SU-DHL-6 (cell line): Measurements from ENCODE around the gene KIF21B.

Source experiments
- H2AFZ ChIP-seq: fragments of 200-600 bp; sonication (generic); 2 replicates; pipeline ENCODE4 v1.6.1; 2014; ENCODE audit warnings: low read depth, mild to moderate bottlenecking, moderate library complexity, mixed read lengths, antibody characterized with exemption, low read length; ENCODE audit not compliant: severe bottlenecking
- H3F3A ChIP-seq: fragments of 200-600 bp; shearing (Covaris generic); 2 replicates; pipeline ENCODE4 v1.6.0; 2016; ENCODE audit warnings: antibody characterized with exemption, mild to moderate bottlenecking; ENCODE audit not compliant: insufficient read depth
- H3K27ac ChIP-seq: fragments of 200-600 bp; sonication (generic); 2 replicates; pipeline ENCODE4 v1.5.1; 2016; ENCODE audit warnings: low read depth, mild to moderate bottlenecking, low read length, moderate library complexity, mixed read lengths
- H3K27me3 ChIP-seq: fragments of 200-600 bp; sonication (generic), shearing (Covaris generic); 2 replicates; pipeline ENCODE4 v1.6.0; 2014; ENCODE audit warnings: mild to moderate bottlenecking, low read length
- H3K36me3 ChIP-seq: fragments of 200-600 bp; sonication (generic); 2 replicates; pipeline ENCODE4 v1.6.1; 2014; ENCODE audit warnings: mild to moderate bottlenecking, low read length, mixed read lengths
- H3K4me2 ChIP-seq: fragments of 300-600, 200-600 bp; shearing (Covaris generic), sonication (generic); 2 replicates; pipeline ENCODE4 v1.6.0; 2014; ENCODE audit warnings: low read length, low read depth, mild to moderate bottlenecking; ENCODE audit not compliant: poor library complexity, severe bottlenecking
- H3K4me3 ChIP-seq: fragments of 200-600 bp; sonication (generic); 2 replicates; pipeline ENCODE4 v1.5.1; 2014; ENCODE audit warnings: antibody characterized with exemption, low read length, mild to moderate bottlenecking, mixed read lengths; ENCODE audit not compliant: insufficient read depth, poor library complexity, severe bottlenecking
- H3K79me2 ChIP-seq: fragments of 200-600 bp; sonication (generic); 2 replicates; pipeline ENCODE4 v1.6.1; 2014; ENCODE audit warnings: mild to moderate bottlenecking, low read length, moderate library complexity; ENCODE audit not compliant: insufficient read depth
- H3K9ac ChIP-seq: fragments of 200-600 bp; sonication (generic); 2 replicates; pipeline ENCODE4 v1.7.0; 2014; ENCODE audit warnings: mild to moderate bottlenecking, low read length
- H3K9me2 ChIP-seq: fragments of 200-600 bp; sonication (generic); replicated peaks from 2 replicates; pipeline ENCODE4 v1.6.1; 2014; ENCODE audit warnings: low read length; ENCODE audit not compliant: insufficient read depth
- H3K9me3 ChIP-seq: fragments of 200-600 bp; sonication (generic); 2 replicates; pipeline ENCODE4 v1.6.1; 2014; ENCODE audit warnings: low read length, mixed read lengths; ENCODE audit not compliant: insufficient read depth
- H4K20me1 ChIP-seq: fragments of 200-600 bp; sonication (generic); 2 replicates; pipeline ENCODE4 v1.6.1; 2014; ENCODE audit warnings: low read depth, mild to moderate bottlenecking, antibody characterized with exemption, low read length, moderate library complexity, mixed read lengths
- EZH2phosphoT487 ChIP-seq: fragments of 200-600 bp; sonication (generic), shearing (Covaris generic); conservative IDR thresholded peaks from 2 replicates; pipeline ENCODE4 v1.6.1; 2018; ENCODE audit warnings: mild to moderate bottlenecking, antibody characterized with exemption, low read length, moderate library complexity, mixed read lengths
- TF ChIP-seq, protein P1 (sequence below): fragments of 200-600 bp; sonication (generic); IDR thresholded peaks from one replicate; pipeline ENCODE4 v1.5.1; 2017; ENCODE audit warnings: antibody characterized with exemption, mild to moderate bottlenecking, low read length, moderate library complexity; ENCODE audit not compliant: insufficient read depth, poor library complexity, severe bottlenecking

KIF21B gene

DNA sequence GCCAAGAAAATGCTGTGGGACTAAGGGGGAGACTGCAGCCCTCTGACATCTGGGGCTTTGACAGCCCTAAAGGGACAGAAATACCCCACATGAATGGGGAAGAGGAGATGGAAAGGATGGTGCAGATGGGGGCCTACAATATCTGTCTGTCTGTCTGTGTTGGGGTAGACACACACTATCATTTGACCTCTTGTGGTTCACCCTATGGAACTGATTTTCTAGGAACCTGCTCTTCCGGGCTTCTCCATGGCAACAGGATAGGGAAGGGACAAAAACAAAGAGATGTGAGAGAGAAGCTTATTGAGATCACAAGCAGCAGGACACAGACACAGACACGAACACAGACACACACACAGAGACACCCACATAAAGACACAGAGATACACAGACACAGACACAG lies 17.1 kb downstream of the KIF21B start:
- Histone ChIP-seq H3K27ac (no peak overlapping the region), H3K4me3 (no peak overlapping the region), H3K9me3 (no peaks in the 10 kb centered on the region), H3K4me2 (no peak overlapping the region), H3K9me2 (no peaks in the 10 kb centered on the region), H3K9ac (no peak overlapping the region), H4K20me1 (no peaks in the 10 kb centered on the region), H3K27me3 (no peaks in the 10 kb centered on the region), H3K79me2 (no peaks in the 10 kb centered on the region), H2AFZ (no peak overlapping the region), H3F3A (no peaks in the 10 kb centered on the region), H3K36me3 (no peaks in the 10 kb centered on the region)
- no peak for TF ChIP-seq EZH2phosphoT487
- TF ChIP-seq, protein P1, sequence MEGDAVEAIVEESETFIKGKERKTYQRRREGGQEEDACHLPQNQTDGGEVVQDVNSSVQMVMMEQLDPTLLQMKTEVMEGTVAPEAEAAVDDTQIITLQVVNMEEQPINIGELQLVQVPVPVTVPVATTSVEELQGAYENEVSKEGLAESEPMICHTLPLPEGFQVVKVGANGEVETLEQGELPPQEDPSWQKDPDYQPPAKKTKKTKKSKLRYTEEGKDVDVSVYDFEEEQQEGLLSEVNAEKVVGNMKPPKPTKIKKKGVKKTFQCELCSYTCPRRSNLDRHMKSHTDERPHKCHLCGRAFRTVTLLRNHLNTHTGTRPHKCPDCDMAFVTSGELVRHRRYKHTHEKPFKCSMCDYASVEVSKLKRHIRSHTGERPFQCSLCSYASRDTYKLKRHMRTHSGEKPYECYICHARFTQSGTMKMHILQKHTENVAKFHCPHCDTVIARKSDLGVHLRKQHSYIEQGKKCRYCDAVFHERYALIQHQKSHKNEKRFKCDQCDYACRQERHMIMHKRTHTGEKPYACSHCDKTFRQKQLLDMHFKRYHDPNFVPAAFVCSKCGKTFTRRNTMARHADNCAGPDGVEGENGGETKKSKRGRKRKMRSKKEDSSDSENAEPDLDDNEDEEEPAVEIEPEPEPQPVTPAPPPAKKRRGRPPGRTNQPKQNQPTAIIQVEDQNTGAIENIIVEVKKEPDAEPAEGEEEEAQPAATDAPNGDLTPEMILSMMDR = no peak

- Histone ChIP-seq H3K9ac (no peak overlapping the region), H2AFZ (no peak overlapping the region), H3F3A (no peaks in the 10 kb centered on the region), H3K27ac (no peak overlapping the region), H3K27me3 (no peaks in the 10 kb centered on the region), H3K9me3 (no peaks in the 10 kb centered on the region), H3K9me2 (no peaks in the 10 kb centered on the region), H3K79me2 (no peaks in the 10 kb centered on the region), H3K36me3 (no peaks in the 10 kb centered on the region), H3K4me3 (no peak overlapping the region), H4K20me1 (no peaks in the 10 kb centered on the region), H3K4me2 (no peak overlapping the region)
- TF ChIP-seq, protein P1 = no peak
- TF ChIP-seq EZH2phosphoT487 = no peak
These were observed 18.8 kb downstream of the KIF21B start for GRCh38 chr1:201004732-201005131.

- no peak overlapping the region for H2AFZ ChIP-seq
- no peaks in the 10 kb centered on the region for H3F3A ChIP-seq
- no peak overlapping the region for H3K9ac ChIP-seq
- no peak overlapping the region for H3K4me2 ChIP-seq
- H3K9me2 ChIP-seq = no peaks in the 10 kb centered on the region
- no peaks in the 10 kb centered on the region for H3K27me3 ChIP-seq
- TF ChIP-seq EZH2phosphoT487 = no peak
- TF ChIP-seq, protein P1 = no peak
- no peaks in the 10 kb centered on the region for H3K36me3 ChIP-seq
- no peak overlapping the region for H3K27ac ChIP-seq
- H3K9me3 ChIP-seq = no peaks in the 10 kb centered on the region
- no peaks in the 10 kb centered on the region for H4K20me1 ChIP-seq
- H3K79me2 ChIP-seq = no peaks in the 10 kb centered on the region
- no peak overlapping the region for H3K4me3 ChIP-seq
These were observed 19.4 kb downstream of the KIF21B start for GRCh38 chr1:201004154-201004553.
